Right atrium auricular region (tissue), 2 donors: Measurements from ENCODE around the gene POMC. TPM values are rescaled to one million over a fixed set of nuclear protein-coding genes. Genes with fewer than 3 reads are reported as not detected.
A peak's percentile ranks its signal among the peaks of the same experiment; 100 is the strongest.
"Not testable (repeated sequence)": the region's sequence is repeated elsewhere in the genome, so short reads cannot be mapped to it uniquely, and the experiment has no call there.

Experiments used
- DNase-seq: peaks from one replicate; pipeline ENCODE4 v3.0.0-alpha.2; 2019; ENCODE audit warnings: low spot score
- H3K27ac ChIP-seq, 2 donors: fragments of 200-600 bp; sonication (generic); 1 replicate in 1 of 2; 2 replicates in 1 of 2; pipeline ENCODE4 v1.5.1; 2016 to 2019
- H3K27me3 ChIP-seq, 2 donors: fragments of 200-600 bp; sonication (generic); one replicate each; pipeline versions ENCODE4 v1.5.1 to v1.6.0; 2017 to 2019
- H3K36me3 ChIP-seq: fragments of 200-600 bp; sonication (generic); one replicate; pipeline ENCODE4 v1.5.1; 2016
- H3K4me1 ChIP-seq, 2 donors: fragments of 200-600 bp; sonication (generic); one replicate each; pipeline versions ENCODE4 v1.5.1 to v1.6.0; 2017 to 2019
- H3K4me3 ChIP-seq, 2 donors: fragments of 200-600 bp; sonication (generic); 1 replicate in 1 of 2; 2 replicates in 1 of 2; pipeline ENCODE4 v1.5.1; 2017 to 2019; ENCODE audit warnings: mild to moderate bottlenecking in 1 of 2, moderate library complexity in 1 of 2
- H3K9me3 ChIP-seq, 2 donors: fragments of 200-600 bp; sonication (generic); one replicate each; pipeline ENCODE4 v1.5.1; 2019
- CTCF ChIP-seq, 2 donors: fragments of 200-600 bp; sonication (generic); IDR thresholded peaks; one replicate each; pipeline ENCODE4 v1.5.1; 2019; ENCODE audit warnings: antibody characterized with exemption in 2 of 2
- total RNA-seq, 2 donors: library from RNA; depleted of rRNA; stranded (reverse); fragments of >200 nt; gene quantifications; one replicate each; pipeline ENCODE4 v1.1.0, GENCODE V29; 2016

POMC gene
- 10 to 100 TPM in 1 of 2 donors, 1 to 10 TPM in 1; 9.0 to 12.6 TPM for total RNA-seq

GRCh38 chr2:25168256-25169072 is at the start of gene POMC:
TSS of gene POMC (minus strand) at chr2:25168580. CDS start at chr2:25164772, 3,808 bp downstream.
- Histone ChIP-seq H3K27ac (no peak within 1 kb of the TSS), H3K36me3 (no peaks in the 10 kb centered on the region), H3K4me1 (peaks cover 0 to 10% of the 10 kb centered on the region in 2 donors), H3K27me3 (peaks cover 9 to 21% of the 10 kb centered on the region in 2 donors), H3K9me3 (no peaks in the 10 kb centered on the region), H3K4me3 (peak within 1 kb of the TSS; percentile 20 to 51)
- TF ChIP-seq CTCF (IDR thresholded peaks at IDR 0.05): no peak
- DNase-seq: no peak

GRCh38 chr2:25218100-25218499 is 49.7 kb upstream of the POMC start:
- no peak overlapping the region for H3K4me3 ChIP-seq
- TF ChIP-seq CTCF (IDR thresholded peaks at IDR 0.05): no peak
- no peaks in the 10 kb centered on the region for H3K27me3 ChIP-seq
- peaks cover 0 to 6% of the 10 kb centered on the region in 2 donors for H3K4me1 ChIP-seq
- no peak overlapping the region for H3K27ac ChIP-seq
- H3K36me3 ChIP-seq: no peaks in the 10 kb centered on the region
- no peaks in the 10 kb centered on the region for H3K9me3 ChIP-seq
- DNase-seq: no peak

GRCh38 chr2:25215948-25216679 is 47.7 kb upstream of the POMC start:
- H3K36me3 ChIP-seq: no peaks in the 10 kb centered on the region
- no peak for TF ChIP-seq CTCF (IDR thresholded peaks at IDR 0.05)
- DNase-seq: peak; percentile 64
- no peaks in the 10 kb centered on the region for H3K9me3 ChIP-seq
- H3K27ac ChIP-seq: peak overlapping the region; percentile 76 to 78
- peak overlapping the region; percentile 43 to 58 for H3K4me3 ChIP-seq
- peaks cover 0 to 6% of the 10 kb centered on the region in 2 donors for H3K4me1 ChIP-seq
- H3K27me3 ChIP-seq: no peaks in the 10 kb centered on the region

DNA sequence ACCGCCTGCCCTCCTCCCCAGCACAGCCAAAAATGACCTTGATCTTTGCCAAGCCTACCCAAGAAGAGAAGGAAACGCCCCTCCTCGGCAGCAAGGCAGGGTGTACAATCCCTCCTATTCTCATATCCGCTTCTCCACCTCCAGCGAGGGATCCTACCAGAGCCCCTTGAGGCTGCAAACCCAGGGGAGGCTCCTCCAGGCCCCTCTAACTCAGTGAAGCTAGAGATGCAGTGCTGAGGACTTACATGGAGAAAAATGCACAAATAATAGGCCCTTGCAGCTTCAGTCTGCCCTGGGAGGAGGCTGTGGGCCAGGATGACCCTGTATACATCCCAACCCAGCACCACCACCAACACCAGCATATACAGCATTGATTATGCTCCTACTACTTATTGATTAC is 46.9 kb upstream of the POMC start:
- Histone ChIP-seq H3K4me3 (no peak overlapping the region), H3K4me1 (peaks cover 0 to 6% of the 10 kb centered on the region in 2 donors), H3K27me3 (no peaks in the 10 kb centered on the region), H3K36me3 (no peaks in the 10 kb centered on the region), H3K9me3 (no peaks in the 10 kb centered on the region), H3K27ac (peak overlapping the region; percentile 76 to 78)
- DNase-seq: no peak
- no peak for TF ChIP-seq CTCF (IDR thresholded peaks at IDR 0.05)

DNA sequence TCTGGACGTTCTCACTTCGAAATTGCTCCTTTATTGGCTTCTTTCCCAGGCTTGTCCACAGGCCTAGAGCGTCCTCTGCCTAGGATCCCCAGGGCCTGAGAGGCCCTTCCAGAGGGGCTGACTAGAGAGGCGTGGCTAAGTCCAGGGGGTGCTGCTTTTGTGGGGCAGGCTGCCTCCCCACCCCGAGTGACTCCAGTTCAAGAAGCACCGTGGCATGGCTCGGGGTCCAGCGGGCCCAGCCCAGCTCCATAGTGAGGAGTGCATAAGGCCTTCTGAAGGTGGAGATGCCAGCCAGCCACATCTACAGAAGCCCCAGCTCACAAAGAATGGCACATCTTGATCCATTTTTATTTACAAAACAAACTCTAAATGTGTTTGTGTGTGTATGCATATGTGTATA is 44.8 kb upstream of the POMC start:
- Histone ChIP-seq H3K36me3 (no peaks in the 10 kb centered on the region), H3K4me1 (peaks cover 0 to 6% of the 10 kb centered on the region in 2 donors), H3K4me3 (no peak overlapping the region), H3K27me3 (no peaks in the 10 kb centered on the region), H3K9me3 (no peaks in the 10 kb centered on the region), H3K27ac (no peak overlapping the region)
- no peak for TF ChIP-seq CTCF (IDR thresholded peaks at IDR 0.05)
- DNase-seq: no peak

GRCh38 chr2:25210923-25211322 is 42.5 kb upstream of the POMC start:
- not testable (repeated sequence) for H3K27ac ChIP-seq, H3K9me3 ChIP-seq, H3K36me3 ChIP-seq, H3K27me3 ChIP-seq, H3K4me1 ChIP-seq, DNase-seq, H3K4me3 ChIP-seq
